ENCODE results near the gene ICAM5. TPM values are rescaled to one million over a fixed set of nuclear protein-coding genes. Genes with fewer than 3 reads are reported as not detected.

The ICAM5 gene
- total and polyA plus RNA-seq, 9 of the 15 experiments (the other 6 are each of a cell fraction or from before 2014, with no cell fraction given), result 0.10 to 114 (median 13.7) TPM

DNA sequence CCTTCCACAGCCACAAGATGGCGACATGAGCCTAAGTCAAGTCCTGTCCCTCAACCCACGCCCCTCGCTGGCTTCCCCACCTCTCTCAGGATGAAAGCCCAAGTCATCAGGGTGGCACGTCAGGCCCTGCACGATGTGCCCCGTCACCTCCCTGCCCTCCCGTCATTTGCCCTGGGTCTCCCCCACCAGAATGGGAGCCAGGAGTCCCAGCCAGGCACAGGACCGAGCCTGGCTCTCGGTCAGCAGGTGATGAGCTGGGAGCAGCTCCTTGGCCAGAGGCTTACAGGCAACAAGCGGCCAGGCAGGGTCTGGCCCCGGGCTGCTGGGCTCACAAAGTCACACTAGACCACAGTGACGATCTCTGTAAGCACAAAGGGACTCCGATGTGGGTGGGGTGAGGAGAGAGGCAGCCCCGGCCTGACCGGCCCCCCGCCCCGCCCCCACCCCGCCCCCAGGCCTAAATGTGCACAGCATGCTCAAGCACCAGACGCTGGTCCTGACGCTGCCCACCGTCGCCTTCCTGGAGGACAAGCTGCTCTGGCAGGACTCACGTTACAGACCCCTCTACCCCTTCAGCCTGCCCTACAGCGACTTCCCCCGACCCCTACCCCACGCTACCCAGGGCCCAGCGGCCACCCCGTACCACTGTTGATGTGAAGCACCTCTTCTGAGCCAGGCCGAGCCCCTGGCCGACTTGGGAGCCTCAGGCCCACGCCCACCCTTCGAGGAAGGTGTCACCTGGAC is 30.4 kb upstream of the ICAM5 start (continued):
- TF ChIP-seq, protein P1, sequence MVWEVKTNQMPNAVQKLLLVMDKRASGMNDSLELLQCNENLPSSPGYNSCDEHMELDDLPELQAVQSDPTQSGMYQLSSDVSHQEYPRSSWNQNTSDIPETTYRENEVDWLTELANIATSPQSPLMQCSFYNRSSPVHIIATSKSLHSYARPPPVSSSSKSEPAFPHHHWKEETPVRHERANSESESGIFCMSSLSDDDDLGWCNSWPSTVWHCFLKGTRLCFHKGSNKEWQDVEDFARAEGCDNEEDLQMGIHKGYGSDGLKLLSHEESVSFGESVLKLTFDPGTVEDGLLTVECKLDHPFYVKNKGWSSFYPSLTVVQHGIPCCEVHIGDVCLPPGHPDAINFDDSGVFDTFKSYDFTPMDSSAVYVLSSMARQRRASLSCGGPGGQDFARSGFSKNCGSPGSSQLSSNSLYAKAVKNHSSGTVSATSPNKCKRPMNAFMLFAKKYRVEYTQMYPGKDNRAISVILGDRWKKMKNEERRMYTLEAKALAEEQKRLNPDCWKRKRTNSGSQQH (CRISPR knock-in tag; IDR thresholded peaks at IDR 0.05), result no peak
- TF ChIP-seq ZNF444 (CRISPR knock-in tag; IDR thresholded peaks at IDR 0.05) (no peak), ZNF133 (CRISPR knock-in tag; IDR thresholded peaks at IDR 0.05) (no peak), PRPF4 (IDR thresholded peaks at IDR 0.05; ENCODE audit: insufficient read depth, low read depth, low read length, poor library complexity, severe bottlenecking) (no peak), CREB1 (IDR thresholded peaks at IDR 0.05) (no peak), CREB1 (CRISPR knock-in tag; IDR thresholded peaks at IDR 0.05) (0 out of 2 replicates have a peak, but pooled peaks have one; percentile 17), ZC3H11A (IDR thresholded peaks at IDR 0.05; ENCODE audit: low read depth, low read length) (no peak), NFE2 (IDR thresholded peaks at IDR 0.05; ENCODE audit: low read depth) (no peak), TBL1XR1 (IDR thresholded peaks at IDR 0.05; ENCODE audit: low read length in 2 of 2) (no peak), SMARCA4 (IDR thresholded peaks at IDR 0.05) (no peak)
- TF ChIP-seq, protein P2, sequence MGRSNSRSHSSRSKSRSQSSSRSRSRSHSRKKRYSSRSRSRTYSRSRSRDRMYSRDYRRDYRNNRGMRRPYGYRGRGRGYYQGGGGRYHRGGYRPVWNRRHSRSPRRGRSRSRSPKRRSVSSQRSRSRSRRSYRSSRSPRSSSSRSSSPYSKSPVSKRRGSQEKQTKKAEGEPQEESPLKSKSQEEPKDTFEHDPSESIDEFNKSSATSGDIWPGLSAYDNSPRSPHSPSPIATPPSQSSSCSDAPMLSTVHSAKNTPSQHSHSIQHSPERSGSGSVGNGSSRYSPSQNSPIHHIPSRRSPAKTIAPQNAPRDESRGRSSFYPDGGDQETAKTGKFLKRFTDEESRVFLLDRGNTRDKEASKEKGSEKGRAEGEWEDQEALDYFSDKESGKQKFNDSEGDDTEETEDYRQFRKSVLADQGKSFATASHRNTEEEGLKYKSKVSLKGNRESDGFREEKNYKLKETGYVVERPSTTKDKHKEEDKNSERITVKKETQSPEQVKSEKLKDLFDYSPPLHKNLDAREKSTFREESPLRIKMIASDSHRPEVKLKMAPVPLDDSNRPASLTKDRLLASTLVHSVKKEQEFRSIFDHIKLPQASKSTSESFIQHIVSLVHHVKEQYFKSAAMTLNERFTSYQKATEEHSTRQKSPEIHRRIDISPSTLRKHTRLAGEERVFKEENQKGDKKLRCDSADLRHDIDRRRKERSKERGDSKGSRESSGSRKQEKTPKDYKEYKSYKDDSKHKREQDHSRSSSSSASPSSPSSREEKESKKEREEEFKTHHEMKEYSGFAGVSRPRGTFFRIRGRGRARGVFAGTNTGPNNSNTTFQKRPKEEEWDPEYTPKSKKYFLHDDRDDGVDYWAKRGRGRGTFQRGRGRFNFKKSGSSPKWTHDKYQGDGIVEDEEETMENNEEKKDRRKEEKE (IDR thresholded peaks at IDR 0.05; ENCODE audit: borderline replicate concordance in 1 of 2, control insufficient read depth in 1 of 2, low read depth in 2 of 2, low read length in 1 of 2), result no peak
- TF ChIP-seq, protein P3, sequence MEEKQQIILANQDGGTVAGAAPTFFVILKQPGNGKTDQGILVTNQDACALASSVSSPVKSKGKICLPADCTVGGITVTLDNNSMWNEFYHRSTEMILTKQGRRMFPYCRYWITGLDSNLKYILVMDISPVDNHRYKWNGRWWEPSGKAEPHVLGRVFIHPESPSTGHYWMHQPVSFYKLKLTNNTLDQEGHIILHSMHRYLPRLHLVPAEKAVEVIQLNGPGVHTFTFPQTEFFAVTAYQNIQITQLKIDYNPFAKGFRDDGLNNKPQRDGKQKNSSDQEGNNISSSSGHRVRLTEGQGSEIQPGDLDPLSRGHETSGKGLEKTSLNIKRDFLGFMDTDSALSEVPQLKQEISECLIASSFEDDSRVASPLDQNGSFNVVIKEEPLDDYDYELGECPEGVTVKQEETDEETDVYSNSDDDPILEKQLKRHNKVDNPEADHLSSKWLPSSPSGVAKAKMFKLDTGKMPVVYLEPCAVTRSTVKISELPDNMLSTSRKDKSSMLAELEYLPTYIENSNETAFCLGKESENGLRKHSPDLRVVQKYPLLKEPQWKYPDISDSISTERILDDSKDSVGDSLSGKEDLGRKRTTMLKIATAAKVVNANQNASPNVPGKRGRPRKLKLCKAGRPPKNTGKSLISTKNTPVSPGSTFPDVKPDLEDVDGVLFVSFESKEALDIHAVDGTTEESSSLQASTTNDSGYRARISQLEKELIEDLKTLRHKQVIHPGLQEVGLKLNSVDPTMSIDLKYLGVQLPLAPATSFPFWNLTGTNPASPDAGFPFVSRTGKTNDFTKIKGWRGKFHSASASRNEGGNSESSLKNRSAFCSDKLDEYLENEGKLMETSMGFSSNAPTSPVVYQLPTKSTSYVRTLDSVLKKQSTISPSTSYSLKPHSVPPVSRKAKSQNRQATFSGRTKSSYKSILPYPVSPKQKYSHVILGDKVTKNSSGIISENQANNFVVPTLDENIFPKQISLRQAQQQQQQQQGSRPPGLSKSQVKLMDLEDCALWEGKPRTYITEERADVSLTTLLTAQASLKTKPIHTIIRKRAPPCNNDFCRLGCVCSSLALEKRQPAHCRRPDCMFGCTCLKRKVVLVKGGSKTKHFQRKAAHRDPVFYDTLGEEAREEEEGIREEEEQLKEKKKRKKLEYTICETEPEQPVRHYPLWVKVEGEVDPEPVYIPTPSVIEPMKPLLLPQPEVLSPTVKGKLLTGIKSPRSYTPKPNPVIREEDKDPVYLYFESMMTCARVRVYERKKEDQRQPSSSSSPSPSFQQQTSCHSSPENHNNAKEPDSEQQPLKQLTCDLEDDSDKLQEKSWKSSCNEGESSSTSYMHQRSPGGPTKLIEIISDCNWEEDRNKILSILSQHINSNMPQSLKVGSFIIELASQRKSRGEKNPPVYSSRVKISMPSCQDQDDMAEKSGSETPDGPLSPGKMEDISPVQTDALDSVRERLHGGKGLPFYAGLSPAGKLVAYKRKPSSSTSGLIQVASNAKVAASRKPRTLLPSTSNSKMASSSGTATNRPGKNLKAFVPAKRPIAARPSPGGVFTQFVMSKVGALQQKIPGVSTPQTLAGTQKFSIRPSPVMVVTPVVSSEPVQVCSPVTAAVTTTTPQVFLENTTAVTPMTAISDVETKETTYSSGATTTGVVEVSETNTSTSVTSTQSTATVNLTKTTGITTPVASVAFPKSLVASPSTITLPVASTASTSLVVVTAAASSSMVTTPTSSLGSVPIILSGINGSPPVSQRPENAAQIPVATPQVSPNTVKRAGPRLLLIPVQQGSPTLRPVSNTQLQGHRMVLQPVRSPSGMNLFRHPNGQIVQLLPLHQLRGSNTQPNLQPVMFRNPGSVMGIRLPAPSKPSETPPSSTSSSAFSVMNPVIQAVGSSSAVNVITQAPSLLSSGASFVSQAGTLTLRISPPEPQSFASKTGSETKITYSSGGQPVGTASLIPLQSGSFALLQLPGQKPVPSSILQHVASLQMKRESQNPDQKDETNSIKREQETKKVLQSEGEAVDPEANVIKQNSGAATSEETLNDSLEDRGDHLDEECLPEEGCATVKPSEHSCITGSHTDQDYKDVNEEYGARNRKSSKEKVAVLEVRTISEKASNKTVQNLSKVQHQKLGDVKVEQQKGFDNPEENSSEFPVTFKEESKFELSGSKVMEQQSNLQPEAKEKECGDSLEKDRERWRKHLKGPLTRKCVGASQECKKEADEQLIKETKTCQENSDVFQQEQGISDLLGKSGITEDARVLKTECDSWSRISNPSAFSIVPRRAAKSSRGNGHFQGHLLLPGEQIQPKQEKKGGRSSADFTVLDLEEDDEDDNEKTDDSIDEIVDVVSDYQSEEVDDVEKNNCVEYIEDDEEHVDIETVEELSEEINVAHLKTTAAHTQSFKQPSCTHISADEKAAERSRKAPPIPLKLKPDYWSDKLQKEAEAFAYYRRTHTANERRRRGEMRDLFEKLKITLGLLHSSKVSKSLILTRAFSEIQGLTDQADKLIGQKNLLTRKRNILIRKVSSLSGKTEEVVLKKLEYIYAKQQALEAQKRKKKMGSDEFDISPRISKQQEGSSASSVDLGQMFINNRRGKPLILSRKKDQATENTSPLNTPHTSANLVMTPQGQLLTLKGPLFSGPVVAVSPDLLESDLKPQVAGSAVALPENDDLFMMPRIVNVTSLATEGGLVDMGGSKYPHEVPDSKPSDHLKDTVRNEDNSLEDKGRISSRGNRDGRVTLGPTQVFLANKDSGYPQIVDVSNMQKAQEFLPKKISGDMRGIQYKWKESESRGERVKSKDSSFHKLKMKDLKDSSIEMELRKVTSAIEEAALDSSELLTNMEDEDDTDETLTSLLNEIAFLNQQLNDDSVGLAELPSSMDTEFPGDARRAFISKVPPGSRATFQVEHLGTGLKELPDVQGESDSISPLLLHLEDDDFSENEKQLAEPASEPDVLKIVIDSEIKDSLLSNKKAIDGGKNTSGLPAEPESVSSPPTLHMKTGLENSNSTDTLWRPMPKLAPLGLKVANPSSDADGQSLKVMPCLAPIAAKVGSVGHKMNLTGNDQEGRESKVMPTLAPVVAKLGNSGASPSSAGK (IDR thresholded peaks at IDR 0.05), result no peak

Data from K562 (cell line).